ENCODE measurements around the gene RAP2C.
"Not testable (repeated sequence)": the region's sequence is repeated elsewhere in the genome, so short reads cannot be mapped to it uniquely, and the experiment has no call there.

Gene RAP2C

DNA sequence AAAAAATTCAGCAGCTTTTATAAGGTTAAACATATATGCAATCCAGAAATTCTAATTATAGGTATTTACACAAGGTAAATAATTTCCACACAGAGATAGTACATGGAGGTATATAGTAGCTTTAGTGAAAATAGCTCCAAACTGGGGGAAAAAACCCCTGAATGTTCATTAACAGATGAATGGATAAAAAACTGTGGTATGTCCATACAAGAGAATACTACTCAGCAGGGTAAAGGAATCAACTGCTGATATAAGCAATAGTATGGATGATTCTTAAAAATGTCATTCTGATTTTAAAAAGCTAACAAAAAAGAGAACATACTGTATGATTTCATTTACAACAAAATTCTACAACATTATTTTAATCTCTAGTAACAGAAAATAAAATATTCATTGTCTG, 54.2 kb downstream of the RAP2C start:
- TF ChIP-seq ZFX (IDR thresholded peaks at IDR 0.05) = no peak
- TF ChIP-seq, protein P1, sequence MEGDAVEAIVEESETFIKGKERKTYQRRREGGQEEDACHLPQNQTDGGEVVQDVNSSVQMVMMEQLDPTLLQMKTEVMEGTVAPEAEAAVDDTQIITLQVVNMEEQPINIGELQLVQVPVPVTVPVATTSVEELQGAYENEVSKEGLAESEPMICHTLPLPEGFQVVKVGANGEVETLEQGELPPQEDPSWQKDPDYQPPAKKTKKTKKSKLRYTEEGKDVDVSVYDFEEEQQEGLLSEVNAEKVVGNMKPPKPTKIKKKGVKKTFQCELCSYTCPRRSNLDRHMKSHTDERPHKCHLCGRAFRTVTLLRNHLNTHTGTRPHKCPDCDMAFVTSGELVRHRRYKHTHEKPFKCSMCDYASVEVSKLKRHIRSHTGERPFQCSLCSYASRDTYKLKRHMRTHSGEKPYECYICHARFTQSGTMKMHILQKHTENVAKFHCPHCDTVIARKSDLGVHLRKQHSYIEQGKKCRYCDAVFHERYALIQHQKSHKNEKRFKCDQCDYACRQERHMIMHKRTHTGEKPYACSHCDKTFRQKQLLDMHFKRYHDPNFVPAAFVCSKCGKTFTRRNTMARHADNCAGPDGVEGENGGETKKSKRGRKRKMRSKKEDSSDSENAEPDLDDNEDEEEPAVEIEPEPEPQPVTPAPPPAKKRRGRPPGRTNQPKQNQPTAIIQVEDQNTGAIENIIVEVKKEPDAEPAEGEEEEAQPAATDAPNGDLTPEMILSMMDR (conservative IDR thresholded peaks at IDR 0.05) = no peak
- no peak overlapping the region for H3K27ac ChIP-seq

DNA sequence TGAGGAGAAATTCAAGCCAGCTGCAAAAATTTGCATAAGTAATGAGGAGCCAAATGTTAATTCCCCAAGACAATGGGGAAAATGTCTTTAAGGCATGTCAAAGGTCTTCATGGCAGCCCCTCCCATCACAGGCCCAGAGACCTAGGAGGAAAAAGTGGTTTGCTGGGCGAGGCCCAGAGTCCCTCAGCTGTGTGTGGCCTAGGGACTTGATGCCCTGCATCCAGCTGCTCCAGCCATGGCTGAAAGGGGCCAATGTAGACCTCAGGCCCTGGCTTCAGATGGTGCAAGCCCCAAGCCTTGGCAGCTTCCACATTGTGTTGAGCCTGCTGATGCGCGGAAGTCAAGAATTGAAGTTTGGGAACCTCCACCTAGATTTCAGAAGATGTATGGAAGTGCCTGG, 56.2 kb downstream of the RAP2C start:
- not testable (repeated sequence) for H3K27ac ChIP-seq

DNA sequence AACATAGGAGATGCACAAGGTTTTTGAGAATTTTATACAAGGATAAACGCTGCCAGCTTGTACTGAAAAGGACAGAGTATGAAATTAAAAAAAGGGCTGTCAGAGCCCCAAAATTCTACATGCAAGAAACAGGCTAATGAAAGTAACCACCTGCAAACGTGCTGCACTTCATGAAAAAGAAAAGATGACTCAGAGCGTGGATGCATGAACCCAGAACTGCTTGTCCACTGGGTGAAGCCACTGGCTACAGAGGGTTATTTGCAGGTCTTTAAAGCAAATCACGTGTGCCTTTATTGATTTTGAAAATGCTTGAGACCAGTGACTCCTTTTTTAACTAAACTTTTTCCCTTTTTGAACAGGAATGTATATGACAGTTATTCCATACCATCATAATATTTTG, 66.1 kb downstream of the RAP2C start:
- no peak for TF ChIP-seq ZFX (IDR thresholded peaks at IDR 0.05)
- TF ChIP-seq, protein P1 (conservative IDR thresholded peaks at IDR 0.05) = no peak
- H3K27ac ChIP-seq = no peak overlapping the region
